GM12872 (cell line): ENCODE data around the gene SEC24D.

ENCODE experiments used
- CTCF ChIP-seq: IDR thresholded peaks from 3 replicates; pipeline ENCODE4 v1.5.1; 2011; ENCODE audit warnings: low read depth, mild to moderate bottlenecking, low read length, moderate library complexity; ENCODE audit not compliant: insufficient read depth

Gene SEC24D

GRCh38 chr4:118814891-118815290 lies 21.0 kb downstream of the SEC24D start:
- no peak for TF ChIP-seq CTCF

GRCh38 chr4:118814058-118814457 lies 21.9 kb downstream of the SEC24D start:
- TF ChIP-seq CTCF, result no peak

- no peak for TF ChIP-seq CTCF
Observed at GRCh38 chr4:118813561-118813960, 22.4 kb downstream of the SEC24D start.

- no peak for TF ChIP-seq CTCF
Observed at GRCh38 chr4:118811832-118812231, 24.1 kb downstream of the SEC24D start.

GRCh38 chr4:118810991-118811764 lies 24.7 kb downstream of the SEC24D start:
- no peak for TF ChIP-seq CTCF

- TF ChIP-seq CTCF, result no peak
Observed at GRCh38 chr4:118807659-118808058, 28.3 kb downstream of the SEC24D start.

GRCh38 chr4:118803253-118803652 lies 32.7 kb downstream of the SEC24D start:
- TF ChIP-seq CTCF, result no peak
